K562 (cell line): Measurements from ENCODE around the gene NUP62CL. TPM values are rescaled to one million over a fixed set of nuclear protein-coding genes. Genes with fewer than 3 reads are reported as not detected.

ENCODE experiments used
- polyA plus RNA-seq, 8 experiments: library from polyadenylated mRNA; depleted of rRNA in 4 of 8; stranded (reverse) in 5 of 8; unstranded in 3 of 8; fragments of >200 nt; fragmentation: Nextera tagmentation in 2 of 8; fragmentation: Illumina TruSeq in 1 of 8; extraction: Ambion mirVana in 2 of 8; extraction: Trizol in 1 of 8; gene quantifications; 2 replicates each; pipeline versions ENCODE4 v1.2.1 to v1.2.3, GENCODE V29; 2011 to 2014; ENCODE audit warnings: inconsistent platforms in 1 of 8, missing spikeins in 1 of 8
- small RNA-seq: library from RNA; depleted of rRNA; stranded (forward); fragments of <200 nt; gene quantifications from one replicate; pipeline ENCODE3, GENCODE V24; 2014
- total RNA-seq, 7 experiments: library from RNA; depleted of rRNA in 6 of 7; stranded (reverse); fragments of >200 nt in 6 of 7; fragmentation: Illumina TruSeq in 2 of 7; extraction: Trizol in 2 of 7; gene quantifications; 2 replicates each; pipeline versions ENCODE4 v1.2.1 to v1.2.3, GENCODE V29; 2011 to 2021; ENCODE audit warnings: low replicate concordance in 1 of 7

Gene NUP62CL
- total and polyA plus RNA-seq, 9 of the 15 experiments (the other 6 are each of a cell fraction or from before 2014, with no cell fraction given): 29.7 to 101 (median 42.7) TPM

Small RNA genes lying within 50 kb of the gene (small RNA-seq; reads per million reads assigned to genes)
- not detected for gene RF00019

Other genes with a start within 250 kb of the NUP62CL start
- gene MORC4, start 206.2 kb downstream of the NUP62CL start, total RNA-seq (2014; rRNA removed): 0.16 and 0.32 TPM in 2 replicates
- gene MORC4, start 206.2 kb downstream of the NUP62CL start, total RNA-seq (2014; rRNA removed; fragmentation: Illumina TruSeq; extraction: Trizol): 0.18 and 0.41 TPM in 2 replicates
- gene MORC4, start 206.2 kb downstream of the NUP62CL start, total RNA-seq (2015; rRNA removed; fragmentation: Illumina TruSeq; extraction: Trizol): 0.11 and 0.18 TPM in 2 replicates
- 0.13 and 0.40 TPM in 2 replicates for gene MORC4, start 206.2 kb downstream of the NUP62CL start, total RNA-seq (2021)
- 0.06 and 0.11 TPM in 2 replicates for gene MORC4, start 206.2 kb downstream of the NUP62CL start, polyA plus RNA-seq (2011; rRNA removed)
- 0.13 TPM in 1 of 2 replicates, not detected in the other for gene MORC4, start 206.2 kb downstream of the NUP62CL start, polyA plus RNA-seq (2014; fragmentation: Illumina TruSeq; extraction: Trizol)
- gene MORC4, start 206.2 kb downstream of the NUP62CL start, polyA plus RNA-seq (2014; fragmentation: Nextera tagmentation; extraction: Ambion mirVana): under 1 TPM; 0.04 TPM
- 0.18 and 0.53 TPM in 2 replicates for gene MORC4, start 206.2 kb downstream of the NUP62CL start, polyA plus RNA-seq (2014; rRNA removed)
- gene RBM41, start 87.6 kb downstream of the NUP62CL start, total RNA-seq (2014; rRNA removed): 13.7 and 15.2 TPM in 2 replicates
- gene RBM41, start 87.6 kb downstream of the NUP62CL start, total RNA-seq (2014; rRNA removed; fragmentation: Illumina TruSeq; extraction: Trizol): 27.9 and 32.2 TPM in 2 replicates
- 28.4 and 30.6 TPM in 2 replicates for gene RBM41, start 87.6 kb downstream of the NUP62CL start, total RNA-seq (2015; rRNA removed; fragmentation: Illumina TruSeq; extraction: Trizol)
- gene RBM41, start 87.6 kb downstream of the NUP62CL start, total RNA-seq (2021): 21.1 and 23.4 TPM in 2 replicates
- 44.4 and 51.8 TPM in 2 replicates for gene RBM41, start 87.6 kb downstream of the NUP62CL start, polyA plus RNA-seq (2011; rRNA removed)
- 25.3 and 34.9 TPM in 2 replicates for gene RBM41, start 87.6 kb downstream of the NUP62CL start, polyA plus RNA-seq (2014; fragmentation: Illumina TruSeq; extraction: Trizol)
- gene RBM41, start 87.6 kb downstream of the NUP62CL start, polyA plus RNA-seq (2014; fragmentation: Nextera tagmentation; extraction: Ambion mirVana): 10 to 100 TPM; 11.6 to 18.6 TPM
- gene RBM41, start 87.6 kb downstream of the NUP62CL start, polyA plus RNA-seq (2014; rRNA removed): 34.7 and 48.2 TPM in 2 replicates
- gene DNAAF6, start 178 bp upstream of the NUP62CL start, total RNA-seq (2014; rRNA removed): not detected in 2 replicates
- gene DNAAF6, start 178 bp upstream of the NUP62CL start, total RNA-seq (2014; rRNA removed; fragmentation: Illumina TruSeq; extraction: Trizol): 0.15 TPM in 1 of 2 replicates, not detected in the other
- gene DNAAF6, start 178 bp upstream of the NUP62CL start, total RNA-seq (2015; rRNA removed; fragmentation: Illumina TruSeq; extraction: Trizol): 0.14 TPM in 1 of 2 replicates, not detected in the other
- gene DNAAF6, start 178 bp upstream of the NUP62CL start, total RNA-seq (2021): not detected in 2 replicates
- gene DNAAF6, start 178 bp upstream of the NUP62CL start, polyA plus RNA-seq (2011; rRNA removed): 0.04 TPM in 1 of 2 replicates, not detected in the other
- gene DNAAF6, start 178 bp upstream of the NUP62CL start, polyA plus RNA-seq (2014; fragmentation: Illumina TruSeq; extraction: Trizol): not detected in 2 replicates
- gene DNAAF6, start 178 bp upstream of the NUP62CL start, polyA plus RNA-seq (2014; fragmentation: Nextera tagmentation; extraction: Ambion mirVana): under 1 TPM; 0.06 to 0.17 TPM
- gene DNAAF6, start 178 bp upstream of the NUP62CL start, polyA plus RNA-seq (2014; rRNA removed): not detected in 2 replicates
- gene FRMPD3, start 243.2 kb upstream of the NUP62CL start, total RNA-seq (2014; rRNA removed): not detected in 2 replicates
- gene FRMPD3, start 243.2 kb upstream of the NUP62CL start, total RNA-seq (2014; rRNA removed; fragmentation: Illumina TruSeq; extraction: Trizol): not detected in 2 replicates
- gene FRMPD3, start 243.2 kb upstream of the NUP62CL start, total RNA-seq (2015; rRNA removed; fragmentation: Illumina TruSeq; extraction: Trizol): not detected in 2 replicates
- gene FRMPD3, start 243.2 kb upstream of the NUP62CL start, total RNA-seq (2021): not detected in 2 replicates
- gene FRMPD3, start 243.2 kb upstream of the NUP62CL start, polyA plus RNA-seq (2011; rRNA removed): not detected in 2 replicates
- gene FRMPD3, start 243.2 kb upstream of the NUP62CL start, polyA plus RNA-seq (2014; fragmentation: Illumina TruSeq; extraction: Trizol): not detected in 2 replicates
- not detected for gene FRMPD3, start 243.2 kb upstream of the NUP62CL start, polyA plus RNA-seq (2014; fragmentation: Nextera tagmentation; extraction: Ambion mirVana)
- not detected in 2 replicates for gene FRMPD3, start 243.2 kb upstream of the NUP62CL start, polyA plus RNA-seq (2014; rRNA removed)